ENCODE results near the gene UMODL1.

DNA sequence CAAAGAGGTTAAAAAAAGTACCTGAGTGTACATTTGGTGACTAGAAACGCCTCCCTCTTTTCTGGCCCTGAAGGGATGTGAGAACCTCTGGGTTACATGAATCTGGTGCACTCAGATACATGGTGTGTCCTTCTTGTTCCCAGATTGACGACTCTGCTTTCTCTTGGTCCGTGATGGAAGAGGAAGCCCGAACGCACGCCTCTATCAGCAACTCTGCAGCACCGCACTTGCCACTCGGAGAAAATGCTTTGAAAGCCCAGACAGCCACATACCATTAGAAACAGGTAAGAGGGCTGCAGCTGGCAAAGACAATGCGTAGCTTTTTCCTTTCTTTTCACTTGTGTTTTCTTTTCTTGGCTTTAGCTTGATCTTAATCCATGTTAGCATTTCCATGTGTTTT, 39.9 kb upstream of the UMODL1 start:
- TF ChIP-seq, protein P1, sequence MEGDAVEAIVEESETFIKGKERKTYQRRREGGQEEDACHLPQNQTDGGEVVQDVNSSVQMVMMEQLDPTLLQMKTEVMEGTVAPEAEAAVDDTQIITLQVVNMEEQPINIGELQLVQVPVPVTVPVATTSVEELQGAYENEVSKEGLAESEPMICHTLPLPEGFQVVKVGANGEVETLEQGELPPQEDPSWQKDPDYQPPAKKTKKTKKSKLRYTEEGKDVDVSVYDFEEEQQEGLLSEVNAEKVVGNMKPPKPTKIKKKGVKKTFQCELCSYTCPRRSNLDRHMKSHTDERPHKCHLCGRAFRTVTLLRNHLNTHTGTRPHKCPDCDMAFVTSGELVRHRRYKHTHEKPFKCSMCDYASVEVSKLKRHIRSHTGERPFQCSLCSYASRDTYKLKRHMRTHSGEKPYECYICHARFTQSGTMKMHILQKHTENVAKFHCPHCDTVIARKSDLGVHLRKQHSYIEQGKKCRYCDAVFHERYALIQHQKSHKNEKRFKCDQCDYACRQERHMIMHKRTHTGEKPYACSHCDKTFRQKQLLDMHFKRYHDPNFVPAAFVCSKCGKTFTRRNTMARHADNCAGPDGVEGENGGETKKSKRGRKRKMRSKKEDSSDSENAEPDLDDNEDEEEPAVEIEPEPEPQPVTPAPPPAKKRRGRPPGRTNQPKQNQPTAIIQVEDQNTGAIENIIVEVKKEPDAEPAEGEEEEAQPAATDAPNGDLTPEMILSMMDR (conservative IDR thresholded peaks at IDR 0.05), result no peak
- TF ChIP-seq ZFX (IDR thresholded peaks at IDR 0.05), result no peak
